ENCODE measurements around the gene CLIC1.
"Not testable (repeated sequence)": the region's sequence is repeated elsewhere in the genome, so short reads cannot be mapped to it uniquely, and the experiment has no call there.

CLIC1 gene

GRCh38 chr6:31722173-31722572, 14.2 kb downstream of the CLIC1 start:
- DNase-seq (ENCODE audit: low read depth), result no peak

- DNase-seq (ENCODE audit: low read depth), result no peak
Measured at GRCh38 chr6:31721351-31722020, 14.8 kb downstream of the CLIC1 start, which contains the start of gene LY6G6C. Gene LY6G6C (minus strand): TSS chr6:31721746. CDS start chr6:31721679, 67 bp downstream.

GRCh38 chr6:31720196-31720770, 16.0 kb downstream of the CLIC1 start:
- DNase-seq (ENCODE audit: low read depth), result no peak

- no peak for DNase-seq (ENCODE audit: low read depth)
Measured at GRCh38 chr6:31719001-31719400, 17.3 kb downstream of the CLIC1 start.

- DNase-seq (ENCODE audit: low read depth), result no peak
Measured at GRCh38 chr6:31718265-31718664, 18.1 kb downstream of the CLIC1 start.

- DNase-seq (ENCODE audit: low read depth), result no peak
Measured at GRCh38 chr6:31717499-31718222, 18.7 kb downstream of the CLIC1 start.

- DNase-seq (ENCODE audit: low read depth), result no peak
Measured at GRCh38 chr6:31715022-31715958, 21.0 kb downstream of the CLIC1 start, which contains the start of gene LY6G6D. Gene LY6G6D (plus strand): TSS chr6:31715348. CDS start chr6:31715356, 8 bp downstream.

- DNase-seq (ENCODE audit: low read depth), result no peak
Measured at GRCh38 chr6:31713991-31714684, 22.2 kb downstream of the CLIC1 start.

GRCh38 chr6:31713465-31713864, 22.9 kb downstream of the CLIC1 start:
- DNase-seq (ENCODE audit: low read depth), result no peak

GRCh38 chr6:31712296-31712695, 24.0 kb downstream of the CLIC1 start:
- DNase-seq (ENCODE audit: low read depth), result no peak

GRCh38 chr6:31711233-31711632, 25.1 kb downstream of the CLIC1 start:
- no peak for DNase-seq (ENCODE audit: low read depth)

GRCh38 chr6:31710523-31711219, 25.7 kb downstream of the CLIC1 start:
- no peak for DNase-seq (ENCODE audit: low read depth)

- not testable (repeated sequence) for DNase-seq (ENCODE audit: low read depth)
Measured at GRCh38 chr6:31709157-31709556, 27.2 kb downstream of the CLIC1 start.

GRCh38 chr6:31708224-31708623, 28.1 kb downstream of the CLIC1 start:
- no peak for DNase-seq (ENCODE audit: low read depth)

- DNase-seq (ENCODE audit: low read depth), result no peak
Measured at GRCh38 chr6:31707701-31708100, 28.6 kb downstream of the CLIC1 start.

- no peak for DNase-seq (ENCODE audit: low read depth)
Measured at GRCh38 chr6:31706599-31706998, 29.7 kb downstream of the CLIC1 start, which contains the start of gene LY6G6F. Gene LY6G6F (plus strand): TSS chr6:31706866. CDS start chr6:31706907, 41 bp downstream.

- no peak for DNase-seq (ENCODE audit: low read depth)
Measured at GRCh38 chr6:31705931-31706330, 30.4 kb downstream of the CLIC1 start.

GRCh38 chr6:31702819-31703716, 33.3 kb downstream of the CLIC1 start, which contains the start of gene ABHD16A:
Gene ABHD16A (minus strand): TSS chr6:31703324. CDS start chr6:31703281, 43 bp downstream.
- peak; percentile 94 for DNase-seq (ENCODE audit: low read depth)

GRCh38 chr6:31702405-31702818, 33.9 kb downstream of the CLIC1 start:
- DNase-seq (ENCODE audit: low read depth), result no peak
